ENCODE results near the gene MAD1L1. TPM values are rescaled to one million over a fixed set of nuclear protein-coding genes. Genes with fewer than 3 reads are reported as not detected.

The MAD1L1 gene
- total and polyA plus RNA-seq, 2 of the 8 experiments (the other 6 are each of a cell fraction or from before 2014, with no cell fraction given), result 40.4 to 44.6 TPM

GRCh38 chr7:1787681-1788235 lies 445.0 kb downstream of the MAD1L1 start (continued):
- TF ChIP-seq SP2 (IDR thresholded peaks at IDR 0.05; ENCODE audit: low read length), result no peak
- TF ChIP-seq SP4 (IDR thresholded peaks at IDR 0.05; ENCODE audit: low read length), result no peak
- no peak for TF ChIP-seq CTCF (IDR thresholded peaks at IDR 0.05; ENCODE audit: control extremely low read depth in 1 of 3, insufficient read depth in 1 of 3, low read depth in 1 of 3, low read length in 3 of 3)
